Spinal cord (tissue), 10 donors: Measurements from ENCODE around the gene HEBP2. TPM values are rescaled to one million over a fixed set of nuclear protein-coding genes. Genes with fewer than 3 reads are reported as not detected.
A peak's percentile ranks its signal among the peaks of the same experiment; 100 is the strongest.

ENCODE experiments used
- DNase-seq, 6 donors: peaks; one replicate each; pipeline versions ENCODE4 v3.0.0 to v3.0.0-alpha.2; 2013 to 2015; ENCODE audit warnings: low spot score in 6 of 6, low read depth in 4 of 6
- H3K27ac ChIP-seq: one replicate; pipeline ENCODE4 v1.5.1; 2013; ENCODE audit warnings: low read depth, low read length, control low read depth
- H3K27me3 ChIP-seq: one replicate; pipeline ENCODE4 v1.6.1; 2013; ENCODE audit warnings: low read length; ENCODE audit not compliant: control insufficient read depth, insufficient read depth
- H3K36me3 ChIP-seq: one replicate; pipeline ENCODE4 v1.6.1; 2013; ENCODE audit warnings: low read length; ENCODE audit not compliant: control insufficient read depth, insufficient read depth
- H3K4me1 ChIP-seq: one replicate; pipeline ENCODE4 v1.6.1; 2013; ENCODE audit warnings: low read length; ENCODE audit not compliant: control insufficient read depth, insufficient read depth
- H3K4me3 ChIP-seq: one replicate; pipeline ENCODE4 v1.5.1; 2013; ENCODE audit warnings: low read depth, low read length, control low read depth
- H3K9me3 ChIP-seq: one replicate; pipeline ENCODE4 v1.6.1; 2013; ENCODE audit warnings: low read length; ENCODE audit not compliant: control insufficient read depth, insufficient read depth
- WGBS: methylation state at CpG from one replicate; pipeline ENCODE4 v1.1.5; 2013; ENCODE audit warnings: missing lambda C conversion rate; ENCODE audit not compliant: insufficient coverage; 5-methylcytosine and 5-hydroxymethylcytosine counted together
- polyA plus RNA-seq, 2 donors: library from polyadenylated mRNA; unstranded; fragments of 120-200 nt; gene quantifications; one replicate each; pipeline ENCODE4 v1.2.1, GENCODE V29; 2013; ENCODE audit not compliant: insufficient read length in 2 of 2
- total RNA-seq, 2 donors: library from RNA; depleted of rRNA in 1 of 2; stranded (reverse); fragments of 120-200 nt in 1 of 2; fragments of >200 nt in 1 of 2; gene quantifications; one replicate each; pipeline versions ENCODE4 v1.2.3 to v1.2.4, GENCODE V29; 2013 to 2014
- donor health status: healthy.

HEBP2 gene
- total and polyA plus RNA-seq, 4 donors, result 5.3 to 37.4 (median 32.6) TPM

DNA sequence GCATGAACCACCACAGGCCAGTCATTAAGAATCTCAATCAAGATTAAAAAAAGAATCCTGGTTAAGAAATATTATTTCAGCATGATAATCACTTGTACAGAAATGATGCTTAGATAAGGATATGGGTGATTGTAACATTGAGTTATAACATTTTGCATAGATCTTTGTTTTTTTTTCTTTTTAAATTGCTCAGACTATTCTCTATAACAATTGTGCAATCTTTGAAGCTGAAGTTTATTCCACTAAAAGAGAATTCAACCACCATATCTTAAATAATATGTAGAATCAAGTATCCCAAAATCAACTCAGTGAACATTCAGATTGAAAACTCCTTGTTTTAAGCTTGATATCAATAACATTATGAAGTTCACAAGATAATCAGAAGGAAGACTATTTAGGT, 27.0 kb upstream of the HEBP2 start:
- no peaks in the 10 kb centered on the region for H3K36me3 ChIP-seq
- DNase-seq, result no peak
- H3K4me1 ChIP-seq, result no peaks in the 10 kb centered on the region
- H3K27me3 ChIP-seq, result no peaks in the 10 kb centered on the region
- no peaks in the 10 kb centered on the region for H3K9me3 ChIP-seq
- no peak overlapping the region for H3K4me3 ChIP-seq
- H3K27ac ChIP-seq, result no peak overlapping the region

GRCh38 chr6:138377844-138378243, 26.2 kb upstream of the HEBP2 start, which contains the start of gene SMIM28:
Gene SMIM28, plus strand, starts transcription at chr6:138377905. Its CDS starts 168 bp downstream, at chr6:138378073.
- Histone ChIP-seq H3K27me3 (no peaks in the 10 kb centered on the region), H3K4me1 (no peaks in the 10 kb centered on the region), H3K4me3 (no peak within 1 kb of the TSS), H3K9me3 (no peaks in the 10 kb centered on the region), H3K27ac (no peak within 1 kb of the TSS), H3K36me3 (no peaks in the 10 kb centered on the region)
- 68% methylated on average over 2 of the region's 6 CpGs for WGBS
- peak in 2 of 6 donors; percentile 17 to 24 for DNase-seq

GRCh38 chr6:138378463-138378862, 25.6 kb upstream of the HEBP2 start:
- no peaks in the 10 kb centered on the region for H3K36me3 ChIP-seq
- no peaks in the 10 kb centered on the region for H3K9me3 ChIP-seq
- H3K4me3 ChIP-seq, result no peak overlapping the region
- H3K27ac ChIP-seq, result no peak overlapping the region
- WGBS, result no CpG with 5 or more reads among the region's 4 CpGs
- H3K27me3 ChIP-seq, result no peaks in the 10 kb centered on the region
- no peaks in the 10 kb centered on the region for H3K4me1 ChIP-seq
- DNase-seq, result peak in 2 of 6 donors; percentile 13 to 15

DNA sequence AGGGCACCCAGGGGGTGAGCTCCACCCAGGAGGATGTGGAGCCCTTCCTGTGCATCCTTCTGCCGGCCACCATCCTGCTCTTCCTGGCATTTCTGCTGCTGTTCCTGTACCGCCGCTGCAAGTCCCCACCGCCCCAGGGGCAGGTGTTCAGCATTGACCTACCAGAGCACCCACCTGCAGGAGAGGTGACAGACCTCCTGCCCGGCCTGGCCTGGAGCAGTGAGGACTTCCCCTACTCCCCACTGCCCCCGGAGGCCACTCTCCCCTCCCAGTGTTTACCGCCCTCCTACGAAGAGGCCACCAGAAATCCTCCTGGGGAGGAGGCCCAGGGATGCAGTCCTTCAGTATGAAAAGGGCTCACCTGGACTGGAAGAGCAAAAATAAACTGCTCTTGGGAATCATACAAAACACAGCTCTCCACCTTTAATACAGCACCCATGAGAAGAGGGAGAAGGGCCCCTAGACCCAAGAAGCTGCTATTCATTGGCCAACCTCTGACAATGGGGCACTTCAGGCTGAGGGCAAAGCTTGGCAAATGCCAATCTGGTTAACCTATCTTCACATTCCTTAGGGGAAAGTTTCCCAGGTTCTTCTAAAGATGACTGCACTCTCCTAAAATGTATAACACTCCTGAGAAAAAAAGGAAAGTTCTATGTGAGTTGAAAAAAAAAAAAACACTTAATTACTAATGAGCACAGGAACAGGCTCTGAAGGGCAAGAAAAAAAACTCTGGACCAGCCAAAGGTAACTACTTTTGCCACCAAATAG, 21.3 kb upstream of the HEBP2 start:
- H3K4me3 ChIP-seq, result no peak overlapping the region
- H3K27me3 ChIP-seq, result no peaks in the 10 kb centered on the region
- DNase-seq, result no peak
- no peaks in the 10 kb centered on the region for H3K36me3 ChIP-seq
- H3K9me3 ChIP-seq, result no peaks in the 10 kb centered on the region
- H3K4me1 ChIP-seq, result no peaks in the 10 kb centered on the region
- no peak overlapping the region for H3K27ac ChIP-seq
- 83% methylated on average over 8 of the region's 8 CpGs for WGBS

- WGBS, result 100% methylated on average over 1 of the region's 3 CpGs
- Histone ChIP-seq H3K4me3 (no peak overlapping the region), H3K27ac (no peak overlapping the region), H3K9me3 (no peaks in the 10 kb centered on the region), H3K36me3 (no peaks in the 10 kb centered on the region), H3K4me1 (no peaks in the 10 kb centered on the region), H3K27me3 (no peaks in the 10 kb centered on the region)
- DNase-seq, result no peak
Observed at GRCh38 chr6:138383776-138384175, 20.2 kb upstream of the HEBP2 start.

DNA sequence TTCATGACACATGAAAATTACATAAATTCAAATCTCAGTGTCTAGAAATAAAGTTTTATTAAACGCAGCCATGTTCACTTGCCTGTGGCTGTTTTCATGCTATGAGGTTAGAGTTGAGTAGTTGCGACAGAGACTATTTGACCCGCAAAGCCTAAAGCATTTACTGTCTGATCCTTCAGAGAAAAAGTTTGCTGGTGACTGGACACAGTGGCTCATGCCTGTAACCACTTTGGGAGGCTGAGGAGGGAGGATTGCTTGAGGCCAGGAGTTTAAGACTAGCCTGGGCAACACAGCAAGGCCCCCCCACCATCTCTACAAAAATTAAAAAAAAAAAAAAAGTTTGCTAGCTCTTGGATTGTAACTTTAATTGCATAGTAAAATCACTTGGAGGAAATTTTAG, 17.1 kb upstream of the HEBP2 start:
- H3K4me1 ChIP-seq, result no peaks in the 10 kb centered on the region
- 94% methylated on average over 3 of the region's 3 CpGs for WGBS
- H3K27me3 ChIP-seq, result no peaks in the 10 kb centered on the region
- H3K9me3 ChIP-seq, result no peaks in the 10 kb centered on the region
- H3K4me3 ChIP-seq, result no peak overlapping the region
- H3K27ac ChIP-seq, result no peak overlapping the region
- no peaks in the 10 kb centered on the region for H3K36me3 ChIP-seq
- DNase-seq, result no peak

DNA sequence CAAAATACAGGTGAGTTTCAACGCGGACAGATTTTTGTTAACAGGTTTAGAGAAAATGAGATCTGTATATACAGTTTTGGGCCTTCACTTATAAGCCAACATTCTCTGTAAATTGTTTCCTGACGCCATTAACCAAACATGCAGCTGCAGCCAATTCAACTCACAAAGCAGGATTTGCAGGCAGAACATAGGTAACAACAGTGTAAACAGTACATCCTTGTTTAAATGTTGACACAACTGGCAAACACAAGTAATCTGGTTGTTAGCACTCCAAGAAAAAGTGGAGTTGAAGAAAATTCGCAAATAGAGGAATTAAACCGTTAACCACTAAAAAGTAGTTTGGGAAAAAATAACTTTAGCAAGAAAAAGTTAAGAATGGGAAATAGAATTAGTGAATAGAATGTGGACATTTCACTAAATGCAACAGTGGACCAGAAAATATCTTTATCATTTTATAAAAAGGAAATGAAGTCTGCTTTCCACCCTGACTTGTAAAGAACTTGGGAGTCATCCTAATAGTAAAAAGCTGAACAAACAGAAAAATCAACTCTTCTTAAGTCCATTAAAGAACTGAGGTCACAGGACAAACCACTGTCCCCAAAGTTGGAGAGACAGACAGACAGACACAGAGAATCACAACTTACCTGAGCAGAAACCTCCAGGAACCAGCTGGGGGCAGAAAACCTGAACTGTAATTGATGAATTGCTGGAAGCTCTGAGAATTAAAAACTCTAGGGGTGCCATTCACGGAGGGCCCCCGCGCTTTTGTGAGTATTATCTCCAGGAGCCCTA, 16.2 kb upstream of the HEBP2 start:
- Histone ChIP-seq H3K36me3 (no peaks in the 10 kb centered on the region), H3K9me3 (no peaks in the 10 kb centered on the region), H3K4me3 (no peak overlapping the region), H3K27me3 (no peaks in the 10 kb centered on the region), H3K4me1 (no peaks in the 10 kb centered on the region), H3K27ac (no peak overlapping the region)
- 73% methylated on average over 3 of the region's 8 CpGs for WGBS
- DNase-seq, result peak in 1 of 6 donors; percentile 18

DNA sequence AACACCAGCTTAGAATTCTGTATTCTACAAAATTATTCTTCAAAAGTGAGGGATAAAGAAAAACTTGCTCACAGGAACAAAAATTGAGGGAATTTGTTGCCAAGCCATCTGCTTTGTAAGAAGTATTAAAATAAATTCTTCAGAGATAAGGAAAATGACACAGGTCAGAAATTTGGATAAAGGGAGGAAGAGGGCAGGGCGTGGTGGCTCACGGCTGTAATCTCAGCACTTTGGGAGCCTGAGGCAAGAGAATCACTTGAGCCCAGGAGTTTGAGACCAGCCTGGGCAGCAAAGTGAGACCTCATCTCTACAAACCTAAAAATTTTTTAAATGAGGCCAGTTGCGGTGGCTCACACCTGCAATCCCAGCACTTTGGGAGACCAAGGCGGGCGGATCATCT, 14.5 kb upstream of the HEBP2 start:
- no peaks in the 10 kb centered on the region for H3K27me3 ChIP-seq
- no peaks in the 10 kb centered on the region for H3K4me1 ChIP-seq
- H3K9me3 ChIP-seq, result no peaks in the 10 kb centered on the region
- no peaks in the 10 kb centered on the region for H3K36me3 ChIP-seq
- no peak overlapping the region for H3K27ac ChIP-seq
- WGBS, result 91% methylated on average over 3 of the region's 5 CpGs
- no peak for DNase-seq
- no peak overlapping the region for H3K4me3 ChIP-seq

- Histone ChIP-seq H3K4me1 (no peaks in the 10 kb centered on the region), H3K9me3 (no peaks in the 10 kb centered on the region), H3K36me3 (no peaks in the 10 kb centered on the region), H3K27me3 (no peaks in the 10 kb centered on the region), H3K4me3 (no peak overlapping the region), H3K27ac (no peak overlapping the region)
- 90% methylated on average over 2 of the region's 5 CpGs for WGBS
- no peak for DNase-seq
Observed at GRCh38 chr6:138393871-138394783, 9.9 kb upstream of the HEBP2 start.
